T follicular helper cell (primary cell): Measurements from ENCODE around the gene ARMC7.
"Not testable (repeated sequence)": the region's sequence is repeated elsewhere in the genome, so short reads cannot be mapped to it uniquely, and the experiment has no call there.

ENCODE experiments used
- DNase-seq: peaks from one replicate; pipeline ENCODE4 v3.0.0-alpha.2; 2020; ENCODE audit warnings: low read depth

ARMC7 gene

GRCh38 chr17:75130059-75130631, 20.4 kb downstream of the ARMC7 start:
- no peak for DNase-seq

DNA sequence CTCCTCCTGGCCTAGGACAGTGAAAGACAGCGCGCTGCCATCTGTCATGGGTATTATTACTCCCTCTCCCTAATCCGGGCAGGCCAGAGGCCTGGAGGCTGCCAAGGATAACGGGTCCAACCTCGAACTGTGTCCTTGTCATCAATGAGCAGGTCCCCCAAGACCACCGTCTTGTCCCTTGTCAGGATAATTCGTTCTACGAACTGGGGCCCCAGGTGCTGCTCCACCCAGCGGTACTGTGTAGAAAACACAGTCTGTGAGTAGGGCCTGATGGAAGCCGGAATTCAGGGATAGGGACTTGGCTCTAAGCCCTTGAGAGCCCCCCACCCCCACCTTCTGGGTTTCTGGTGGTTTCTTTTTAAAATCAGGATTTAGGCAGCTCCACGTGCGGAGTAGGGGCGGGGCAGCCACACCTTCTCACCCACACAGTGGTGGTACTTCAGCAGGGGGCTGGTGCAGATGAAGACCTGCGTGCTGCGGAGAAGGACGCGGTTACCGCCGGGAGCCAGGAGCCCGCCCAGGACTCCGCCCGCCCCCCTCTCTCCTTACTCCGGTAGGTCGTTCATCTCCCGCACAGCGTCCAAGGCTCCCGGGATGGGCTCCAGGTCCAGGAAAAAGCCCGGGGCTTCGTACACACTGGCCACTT, 21.0 kb downstream of the ARMC7 start:
- no peak for DNase-seq

- peak; percentile 25 for DNase-seq
These were observed 21.7 kb downstream of the ARMC7 start, which contains the start of gene NT5C for GRCh38 chr17:75131278-75132017. Gene NT5C (minus strand): TSS chr17:75131742. CDS start chr17:75131707, 35 bp downstream.

GRCh38 chr17:75132018-75133000, 22.5 kb downstream of the ARMC7 start:
- DNase-seq = not testable (repeated sequence)

- DNase-seq = no peak
These were observed 23.2 kb downstream of the ARMC7 start for GRCh38 chr17:75133001-75133400.

DNA sequence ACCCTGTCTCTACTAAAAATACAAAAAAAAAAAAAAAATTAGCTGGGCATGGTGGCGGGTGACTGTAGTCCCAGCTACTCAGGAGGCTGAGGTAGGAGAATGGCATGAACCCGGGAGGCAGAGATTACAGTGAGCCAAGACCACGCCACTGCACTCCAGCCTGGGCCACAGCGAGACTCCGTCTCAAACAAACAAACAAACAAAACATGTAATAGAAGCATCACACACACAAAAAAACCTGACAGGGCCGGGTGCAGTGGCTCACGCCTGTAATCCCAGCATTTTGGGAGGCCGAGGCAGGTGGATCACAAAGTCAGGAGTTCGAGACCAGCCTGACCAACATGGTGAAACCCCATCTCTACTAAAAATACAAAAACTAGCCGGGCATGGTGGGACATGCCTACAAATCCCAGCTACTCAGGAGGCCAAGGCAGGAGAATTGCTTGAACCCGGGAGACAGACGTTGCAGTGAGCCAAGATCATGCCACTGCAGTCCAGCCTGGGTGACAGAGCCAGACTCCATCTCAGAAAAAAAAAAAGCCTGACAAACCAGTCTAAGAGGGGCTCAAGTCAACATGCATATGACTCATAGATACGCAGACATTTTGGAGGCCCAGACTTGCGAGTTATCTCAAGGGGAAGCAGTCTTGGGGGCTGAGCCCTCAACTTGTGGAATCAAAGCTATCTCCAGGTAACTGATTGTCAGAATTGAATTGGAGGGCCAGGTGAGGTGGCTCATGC, 24.0 kb downstream of the ARMC7 start:
- not testable (repeated sequence) for DNase-seq

GRCh38 chr17:75135452-75135851, 25.7 kb downstream of the ARMC7 start:
- no peak for DNase-seq

DNA sequence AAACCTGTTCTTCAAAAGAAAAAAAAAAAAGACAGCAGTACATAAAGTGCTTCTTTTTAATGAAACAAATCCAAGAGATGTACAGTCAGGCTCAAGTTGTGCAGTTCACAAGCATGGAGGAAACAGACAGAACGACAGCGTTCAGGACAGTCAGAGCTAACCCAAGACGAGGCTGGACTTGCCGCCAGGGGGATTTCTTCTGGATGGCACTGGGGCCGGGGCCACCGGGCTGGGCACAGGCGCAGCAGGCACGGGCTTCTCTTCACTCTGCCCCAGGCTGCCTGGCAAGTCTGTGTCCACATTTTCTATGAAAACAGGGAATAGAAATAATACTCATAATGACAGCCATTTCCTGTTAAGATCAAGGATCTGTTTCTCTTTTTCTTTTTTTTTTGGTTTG, 26.2 kb downstream of the ARMC7 start:
- no peak for DNase-seq

DNA sequence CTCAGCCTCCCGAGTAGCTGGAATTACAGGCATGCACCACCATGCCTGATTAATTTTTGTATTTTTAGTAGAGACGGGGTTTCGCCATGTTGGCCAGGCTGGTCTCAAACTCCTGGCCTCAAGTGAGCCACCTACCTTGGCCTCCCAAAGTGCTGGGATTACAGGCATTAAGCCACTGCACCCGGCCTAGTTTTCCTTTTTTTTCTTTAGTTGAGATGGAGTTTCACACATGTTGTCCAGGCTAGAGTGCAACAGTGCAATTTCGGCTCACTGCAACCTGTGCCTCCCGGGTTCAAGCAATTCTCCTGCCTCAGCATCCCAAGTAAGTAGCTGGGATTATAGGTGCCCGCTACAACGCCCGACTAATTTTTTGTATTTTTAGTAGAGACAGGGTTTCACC, 28.0 kb downstream of the ARMC7 start:
- DNase-seq = not testable (repeated sequence)

GRCh38 chr17:75138519-75138918, 28.8 kb downstream of the ARMC7 start:
- no peak for DNase-seq

DNA sequence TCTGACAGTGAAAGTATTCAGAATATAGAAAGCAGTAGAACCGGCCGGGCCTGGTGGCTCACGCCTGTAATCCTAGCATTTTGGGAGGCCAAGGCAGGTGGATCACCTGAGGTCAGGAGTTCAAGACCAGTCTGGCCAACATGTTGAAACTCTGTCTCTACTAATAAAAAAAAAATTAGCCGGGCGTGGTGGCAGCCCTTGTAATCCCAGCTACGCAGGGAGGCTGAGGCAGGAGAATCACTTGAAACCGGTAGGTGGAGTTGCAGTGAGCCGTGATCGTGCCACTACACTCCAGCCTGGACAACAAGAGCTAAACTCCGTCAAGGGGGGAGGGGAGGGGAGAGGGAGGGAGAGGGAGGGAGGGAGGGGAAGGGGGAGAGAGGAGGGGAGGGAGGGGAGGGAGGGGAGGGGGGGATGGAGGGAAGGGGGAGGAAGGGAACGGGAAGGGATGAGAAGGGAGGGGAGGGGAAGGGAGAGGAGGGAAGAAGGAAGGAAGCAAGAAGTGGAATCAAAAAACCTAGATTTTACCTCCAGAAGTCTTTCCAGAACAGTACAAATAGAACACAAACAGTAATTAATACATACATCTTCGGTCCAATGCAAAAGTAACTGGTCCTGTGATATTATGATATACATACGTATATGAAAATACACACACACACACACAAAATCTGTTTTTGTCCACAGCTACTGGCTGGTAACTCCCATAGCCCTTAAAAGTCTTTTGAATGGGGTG, 32.6 kb downstream of the ARMC7 start:
- no peak for DNase-seq

GRCh38 chr17:75144816-75145512, 35.2 kb downstream of the ARMC7 start:
- no peak for DNase-seq

- no peak for DNase-seq
These were observed 36.8 kb downstream of the ARMC7 start for GRCh38 chr17:75146592-75146991.

DNA sequence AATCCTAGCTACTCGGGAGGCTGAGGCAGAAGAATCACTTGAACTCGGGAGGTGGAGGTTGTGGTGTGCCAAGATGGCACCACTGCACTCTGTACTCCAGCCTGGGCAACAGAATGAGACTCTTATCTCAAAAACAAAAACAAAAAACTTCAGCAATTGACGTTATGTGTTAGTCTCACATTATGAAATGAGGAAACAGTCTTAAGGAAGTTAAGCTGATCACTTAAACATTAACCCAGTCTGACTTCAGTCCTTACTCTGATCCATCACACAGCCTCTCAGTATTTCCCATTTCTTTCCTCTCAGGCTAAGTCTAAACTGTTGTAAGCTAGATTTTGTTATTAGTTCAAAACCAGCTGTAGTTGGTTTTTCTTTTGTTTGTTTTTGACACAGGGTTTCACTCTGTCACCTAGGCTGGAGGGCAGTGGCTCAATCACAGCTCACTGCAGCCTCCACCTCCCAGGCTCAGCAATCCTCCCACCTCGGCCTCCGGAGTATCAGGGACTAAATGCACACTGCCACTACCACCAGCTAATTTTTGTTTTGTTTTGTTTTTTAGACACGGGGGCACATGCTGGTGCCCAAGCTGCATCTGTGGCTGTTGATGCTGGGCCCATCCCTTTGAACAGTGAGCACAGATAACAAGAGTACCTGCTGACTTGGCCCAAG, 38.2 kb downstream of the ARMC7 start:
- DNase-seq = no peak

- DNase-seq = no peak
These were observed 42.2 kb downstream of the ARMC7 start for GRCh38 chr17:75151930-75152329.

DNA sequence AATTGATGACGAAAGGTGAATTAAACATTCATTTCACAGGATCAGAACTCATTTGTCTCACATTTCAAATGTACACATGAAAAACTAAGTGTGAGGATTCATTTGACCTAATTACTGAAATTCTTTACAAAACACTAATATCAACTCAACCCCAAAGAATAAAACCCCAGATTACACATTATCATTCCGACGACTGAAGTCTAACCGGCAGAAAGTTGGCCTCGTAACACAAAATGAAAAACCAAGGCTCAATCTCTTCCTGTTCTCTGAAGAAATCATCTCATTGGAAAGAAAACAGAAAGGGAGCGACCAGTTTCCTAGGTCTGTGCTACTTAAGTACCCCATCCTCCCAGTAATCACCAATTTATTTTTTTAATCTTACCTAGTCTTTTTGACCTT, 42.8 kb downstream of the ARMC7 start:
- no peak for DNase-seq

DNA sequence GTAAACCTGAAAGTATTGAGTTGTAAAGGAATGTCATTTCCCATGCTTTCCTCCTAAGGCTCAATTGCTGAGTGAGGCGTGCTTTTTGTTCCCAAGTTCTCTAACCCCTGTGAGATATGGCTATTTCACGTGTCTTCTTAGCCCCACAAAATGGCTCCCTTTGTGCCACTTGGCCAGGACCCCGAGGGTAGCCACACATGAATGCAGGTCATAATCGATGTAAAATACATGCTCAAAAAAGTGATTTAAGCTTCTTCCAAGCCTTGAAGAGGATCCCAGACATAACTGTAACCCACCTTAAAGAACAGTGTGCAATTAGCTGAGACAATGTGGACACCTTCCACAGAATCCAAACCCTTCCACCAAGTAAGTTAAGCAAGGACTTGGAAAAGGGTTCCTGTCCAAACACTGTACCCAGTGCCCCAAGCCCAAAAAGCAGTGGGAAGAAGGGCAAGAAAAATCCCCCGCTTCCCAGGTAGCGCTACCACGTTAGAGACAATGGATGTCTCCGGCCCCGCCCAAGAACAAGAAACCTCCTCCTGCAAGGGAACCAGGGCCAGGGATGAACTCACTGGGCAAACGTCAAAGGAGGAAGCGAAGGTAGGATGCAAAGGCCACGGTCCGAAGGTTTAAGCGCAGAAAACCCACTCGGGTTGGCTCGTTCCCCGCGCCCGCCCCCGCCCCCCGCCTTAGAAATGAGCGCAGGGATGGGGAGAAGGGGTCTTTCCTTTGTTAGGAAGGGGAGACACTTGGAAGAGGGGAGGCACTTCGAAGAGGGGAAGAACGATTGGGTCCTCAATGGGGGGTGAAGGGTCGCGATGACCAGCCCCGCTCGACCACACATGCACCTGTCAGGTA, 43.4 kb downstream of the ARMC7 start:
- no peak for DNase-seq

DNA sequence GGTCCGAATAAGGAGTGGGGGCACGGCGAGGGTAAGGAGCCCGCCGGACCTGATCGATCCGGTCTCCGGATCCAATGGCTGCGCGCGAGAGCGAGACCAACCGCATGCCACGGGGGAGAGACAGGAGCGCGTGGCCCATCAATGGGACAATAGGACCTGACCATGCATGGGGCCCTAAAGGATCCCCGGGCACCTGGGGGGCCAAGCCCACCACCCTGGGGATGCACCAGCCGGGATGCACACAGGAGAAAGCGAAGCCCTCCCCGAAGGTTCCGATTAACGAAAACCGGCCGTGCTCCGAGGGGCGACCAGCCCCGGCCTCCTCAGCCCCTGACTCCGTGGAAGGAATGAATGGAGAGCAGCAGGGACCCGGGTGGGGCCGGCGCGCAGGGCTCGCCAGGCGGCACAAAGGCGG, 44.0 kb downstream of the ARMC7 start:
- DNase-seq = no peak
